IPS-18c (cell line): ENCODE results near the gene ADORA2A.

Experiments
- H3K4me3 ChIP-seq: 2 replicates; pipeline ENCODE4 v1.7.0; 2013; ENCODE audit warnings: low read depth, mild to moderate bottlenecking, low read length, moderate library complexity; ENCODE audit not compliant: insufficient read depth
- H3K9me3 ChIP-seq: one replicate; pipeline ENCODE4 v1.6.1; 2013; ENCODE audit warnings: mild to moderate bottlenecking, low read length, moderate library complexity; ENCODE audit not compliant: control insufficient read depth, insufficient read depth

Gene ADORA2A

GRCh38 chr22:24455751-24456426 lies 28.5 kb downstream of the ADORA2A start:
- Histone ChIP-seq H3K4me3 (no peak overlapping the region), H3K9me3 (no peaks in the 10 kb centered on the region)

GRCh38 chr22:24457894-24458420 lies 30.6 kb downstream of the ADORA2A start:
- H3K9me3 ChIP-seq: no peaks in the 10 kb centered on the region
- H3K4me3 ChIP-seq: no peak overlapping the region

- Histone ChIP-seq H3K9me3 (no peaks in the 10 kb centered on the region), H3K4me3 (no peak overlapping the region)
Measured at GRCh38 chr22:24459911-24460310, 32.5 kb downstream of the ADORA2A start.

GRCh38 chr22:24460418-24461089 lies 33.2 kb downstream of the ADORA2A start:
- Histone ChIP-seq H3K4me3 (no peak overlapping the region), H3K9me3 (no peaks in the 10 kb centered on the region)

- no peaks in the 10 kb centered on the region for H3K9me3 ChIP-seq
- no peak overlapping the region for H3K4me3 ChIP-seq
Measured at GRCh38 chr22:24463071-24463760, 35.8 kb downstream of the ADORA2A start.

- Histone ChIP-seq H3K4me3 (no peak overlapping the region), H3K9me3 (no peaks in the 10 kb centered on the region)
Measured at GRCh38 chr22:24465566-24465965, 38.2 kb downstream of the ADORA2A start.

- Histone ChIP-seq H3K9me3 (no peaks in the 10 kb centered on the region), H3K4me3 (no peak overlapping the region)
Measured at GRCh38 chr22:24465975-24466374, 38.6 kb downstream of the ADORA2A start.

- H3K4me3 ChIP-seq: no peak overlapping the region
- no peaks in the 10 kb centered on the region for H3K9me3 ChIP-seq
Measured at GRCh38 chr22:24466716-24467328, 39.4 kb downstream of the ADORA2A start.

- H3K4me3 ChIP-seq: no peak overlapping the region
Measured at GRCh38 chr22:24467340-24467739, 39.9 kb downstream of the ADORA2A start.

GRCh38 chr22:24471570-24471969 lies 44.2 kb downstream of the ADORA2A start:
- Histone ChIP-seq H3K9me3 (no peaks in the 10 kb centered on the region), H3K4me3 (no peak overlapping the region)

More at GRCh38 chr22:24467340-24467739, 39.9 kb downstream of the ADORA2A start:
- H3K9me3 ChIP-seq: no peaks in the 10 kb centered on the region

GRCh38 chr22:24473284-24473683 lies 45.9 kb downstream of the ADORA2A start:
- Histone ChIP-seq H3K4me3 (no peak overlapping the region), H3K9me3 (no peaks in the 10 kb centered on the region)

GRCh38 chr22:24474221-24474620 lies 46.8 kb downstream of the ADORA2A start:
- no peaks in the 10 kb centered on the region for H3K9me3 ChIP-seq

GRCh38 chr22:24474649-24475255 lies 47.4 kb downstream of the ADORA2A start:
- no peak overlapping the region for H3K4me3 ChIP-seq

More at GRCh38 chr22:24474221-24474620, 46.8 kb downstream of the ADORA2A start:
- H3K4me3 ChIP-seq: no peak overlapping the region

GRCh38 chr22:24481641-24482040 lies 54.2 kb downstream of the ADORA2A start:
- Histone ChIP-seq H3K9me3 (no peaks in the 10 kb centered on the region), H3K4me3 (no peak overlapping the region)

More at GRCh38 chr22:24474649-24475255, 47.4 kb downstream of the ADORA2A start:
- H3K9me3 ChIP-seq: no peaks in the 10 kb centered on the region

GRCh38 chr22:24482575-24482974 lies 55.2 kb downstream of the ADORA2A start:
- H3K4me3 ChIP-seq: no peak overlapping the region
- H3K9me3 ChIP-seq: no peaks in the 10 kb centered on the region

GRCh38 chr22:24482998-24483397 lies 55.6 kb downstream of the ADORA2A start:
- H3K9me3 ChIP-seq: no peaks in the 10 kb centered on the region
- H3K4me3 ChIP-seq: no peak overlapping the region

- no peak overlapping the region for H3K4me3 ChIP-seq
- no peaks in the 10 kb centered on the region for H3K9me3 ChIP-seq
Measured at GRCh38 chr22:24483976-24484545, 56.7 kb downstream of the ADORA2A start.
